Limb (tissue), 2 donors: ENCODE data around the gene SMAD3.

Experiments used
- DNase-seq, 2 donors: peaks; one replicate each; pipeline ENCODE4 v3.0.0-alpha.2; 2016; ENCODE audit errors: extremely low spot score in 2 of 2

The SMAD3 gene

DNA sequence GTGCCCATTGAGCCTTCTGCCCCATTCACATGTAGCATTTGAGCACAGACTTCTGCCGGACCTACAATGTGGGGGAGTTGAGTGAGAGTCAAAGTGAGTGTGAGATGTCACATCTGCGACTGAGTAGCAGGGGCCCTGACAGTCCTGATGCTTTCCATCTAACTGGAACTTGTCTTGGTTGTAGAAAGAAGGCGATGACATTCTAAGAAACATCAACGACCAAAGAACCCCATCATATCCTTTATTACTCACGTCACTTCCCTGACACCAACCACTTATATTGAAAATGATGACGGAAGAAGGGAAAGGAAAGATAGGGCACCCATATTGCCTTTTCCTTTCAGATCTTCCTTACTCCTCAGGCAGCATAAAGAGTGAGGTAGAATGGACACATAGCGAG lies 30.5 kb downstream of the SMAD3 start:
- DNase-seq: no peak

DNA sequence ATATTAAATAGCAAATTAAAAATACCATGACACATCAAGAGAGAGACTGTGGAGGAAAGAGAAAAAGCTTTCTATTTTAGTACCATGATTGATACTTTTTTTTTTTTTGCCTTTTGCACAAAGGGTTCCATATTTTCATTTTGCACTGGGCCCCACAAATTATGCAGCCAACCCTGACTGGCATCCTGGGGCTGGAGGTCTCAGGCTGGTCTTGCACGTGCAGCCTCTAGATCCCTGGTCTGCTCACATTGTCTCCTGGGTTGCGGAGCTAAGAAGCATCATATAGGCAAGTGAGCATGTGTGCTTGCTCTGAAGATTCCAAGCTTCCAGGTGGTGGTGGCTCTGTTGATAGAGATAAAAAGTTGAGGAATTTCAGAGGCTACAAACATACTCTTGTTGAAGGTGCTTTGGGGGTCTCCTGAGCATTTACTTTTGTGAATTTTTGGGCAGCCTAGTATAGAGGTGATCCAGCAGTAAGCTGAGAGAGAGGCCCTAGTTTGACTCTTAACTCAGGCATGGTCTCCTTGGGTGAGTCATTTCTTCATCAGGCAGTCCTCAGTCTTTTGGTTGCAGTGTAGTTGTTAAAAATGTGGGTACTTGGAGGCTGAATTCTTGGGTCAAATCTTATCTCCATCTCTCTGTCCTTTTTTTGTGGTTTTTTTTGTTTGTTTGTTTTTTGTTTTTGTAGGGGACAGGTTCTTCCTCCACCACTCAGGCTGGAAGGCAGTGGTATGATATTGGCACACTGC lies 31.3 kb downstream of the SMAD3 start:
- DNase-seq: no peak

DNA sequence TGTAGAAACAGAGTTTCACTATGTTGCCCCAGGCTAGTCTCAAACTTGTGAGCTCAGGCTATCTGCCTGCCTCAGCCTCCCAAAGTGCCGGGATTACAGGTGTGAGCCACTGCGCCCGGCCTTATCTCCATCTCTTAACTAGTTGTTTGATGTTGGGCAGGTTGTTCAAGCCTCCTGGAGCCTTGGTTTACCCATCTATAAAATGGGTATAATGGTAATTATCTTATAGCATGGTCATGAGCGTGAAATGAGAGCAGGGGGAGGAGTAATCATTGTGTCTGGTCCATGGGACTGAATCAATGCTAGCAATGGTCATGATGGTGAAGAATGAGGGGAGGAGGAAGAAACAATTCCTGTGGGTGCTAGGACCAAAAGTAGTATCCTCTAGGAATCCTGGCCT lies 32.0 kb downstream of the SMAD3 start:
- DNase-seq: no peak

DNA sequence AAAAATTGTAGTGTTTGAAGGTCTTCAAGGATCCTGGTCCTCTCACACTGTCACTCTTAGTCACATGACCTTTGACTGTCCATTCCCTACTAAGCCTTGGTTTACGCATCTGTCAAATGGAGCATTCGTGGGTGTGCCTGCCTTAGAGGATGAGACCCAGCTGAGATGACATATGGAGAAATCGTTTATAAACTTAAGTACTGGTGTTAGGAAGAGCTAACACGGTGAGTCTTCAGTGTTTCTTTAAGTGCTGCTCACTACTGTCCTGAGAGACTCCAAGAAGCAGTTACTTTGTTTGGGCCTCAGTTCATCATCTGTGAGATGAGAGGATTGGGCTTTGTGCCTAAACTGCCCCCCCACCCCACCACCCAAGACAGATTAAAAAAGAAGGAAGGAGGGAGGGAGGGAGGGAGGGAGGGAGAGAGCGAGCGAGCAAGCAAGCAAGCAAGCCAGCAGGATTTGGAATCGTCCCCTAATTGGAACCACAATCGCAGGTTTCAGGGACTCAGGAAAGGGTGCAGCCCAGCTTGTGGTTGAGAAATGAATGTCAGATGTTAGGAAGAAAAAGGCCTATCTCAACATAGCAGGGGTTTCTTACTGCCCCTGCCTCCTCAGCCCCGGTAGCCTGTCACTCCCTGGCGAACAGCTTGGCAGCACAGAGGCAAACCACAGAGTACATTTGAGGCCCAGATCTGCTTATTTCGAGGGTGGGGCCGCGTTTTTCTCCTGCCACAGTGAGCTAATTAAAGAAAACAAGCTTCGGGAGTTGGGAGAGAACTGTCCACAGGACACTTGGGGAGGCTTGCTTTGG lies 32.7 kb downstream of the SMAD3 start:
- DNase-seq: peak in 1 of 2 donors; percentile 66

DNA sequence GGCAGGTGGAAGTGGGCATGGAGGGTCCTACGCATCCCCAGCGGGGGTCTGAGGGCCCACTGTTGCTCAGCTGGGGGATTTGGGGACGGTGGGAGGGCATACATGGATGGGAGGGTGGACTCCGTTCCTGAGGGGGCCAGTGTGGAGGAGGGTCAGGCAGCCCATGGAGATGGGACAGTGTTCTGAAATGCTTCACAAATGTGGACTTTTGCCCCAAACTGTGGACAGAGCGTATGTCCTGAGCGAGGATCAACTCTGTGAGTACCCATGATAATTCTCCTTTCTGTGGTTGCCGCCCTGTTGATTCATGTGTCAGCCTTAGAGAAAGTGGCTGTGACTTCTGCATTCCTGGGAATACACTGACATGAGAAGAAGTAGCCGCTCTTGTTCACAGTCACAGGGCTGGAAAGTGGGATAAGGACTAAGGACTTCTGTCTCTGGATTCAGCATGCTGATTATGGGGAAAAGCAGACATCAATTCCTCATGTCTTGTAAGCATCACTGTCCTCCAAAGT lies 33.4 kb downstream of the SMAD3 start:
- DNase-seq: no peak

DNA sequence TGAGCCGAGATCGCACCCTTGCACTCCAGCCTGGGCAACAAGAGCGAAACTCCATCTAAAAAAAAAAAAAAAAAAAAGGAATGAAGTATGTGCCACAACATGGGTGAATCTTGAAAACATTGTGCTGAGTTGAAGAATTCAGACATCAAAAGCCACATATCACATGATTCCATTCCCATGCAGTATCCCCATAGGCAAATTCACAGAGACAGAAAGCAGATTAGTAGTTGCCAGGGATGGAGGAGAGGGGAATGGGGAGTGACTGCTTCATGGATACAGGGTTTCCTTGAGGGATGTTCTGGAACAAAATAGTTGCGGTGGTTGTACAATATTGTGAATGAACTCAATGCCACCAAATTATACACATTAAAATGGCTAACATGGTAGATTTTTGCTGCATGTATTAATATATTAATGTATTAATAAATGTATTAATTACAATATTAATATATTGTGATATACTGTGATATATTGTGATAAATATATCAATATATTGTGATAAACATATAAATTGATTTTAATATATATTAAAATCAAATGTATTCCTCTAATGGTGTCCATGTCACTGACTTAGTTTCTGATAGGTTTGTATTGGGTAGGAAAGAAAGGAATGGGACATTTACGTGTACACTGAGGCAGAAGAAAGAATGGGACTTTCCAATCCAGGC lies 34.9 kb downstream of the SMAD3 start:
- no peak for DNase-seq

DNA sequence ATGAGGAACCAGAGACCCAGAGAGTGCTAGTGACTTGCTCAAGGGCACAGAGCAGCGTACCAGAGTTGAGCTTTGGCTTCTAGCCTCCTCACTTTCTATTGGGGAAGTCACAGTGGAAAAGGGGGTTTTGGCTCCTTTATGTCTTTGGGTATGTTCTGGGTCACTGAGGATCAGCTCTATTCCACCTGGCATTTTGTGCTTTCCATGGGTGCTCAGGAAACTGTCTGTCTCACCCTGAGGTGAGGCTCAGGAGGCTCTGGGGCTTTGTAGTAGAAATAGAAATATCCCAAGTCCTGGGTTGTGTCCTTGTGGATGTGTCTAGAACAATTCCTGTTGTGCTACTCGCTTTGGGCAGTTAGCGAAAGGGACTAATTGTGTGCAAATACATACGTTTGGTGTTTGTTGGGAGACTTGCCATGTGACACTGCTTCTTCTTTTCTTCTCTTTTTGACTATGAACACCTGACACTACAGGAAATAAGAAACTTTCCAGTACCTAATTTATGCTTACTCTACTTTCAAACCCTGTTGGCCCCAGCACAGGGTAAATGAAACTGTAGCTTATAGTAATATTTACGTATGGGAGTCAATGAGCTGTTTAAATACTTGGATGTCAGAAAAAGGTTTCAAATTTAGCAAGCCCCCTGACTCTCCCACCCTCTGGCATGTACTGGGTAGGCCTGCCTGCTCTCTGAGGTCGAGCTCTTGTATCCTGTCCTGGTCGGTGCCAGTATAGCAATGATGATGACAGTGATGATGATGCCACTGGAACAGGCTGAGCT lies 35.6 kb downstream of the SMAD3 start:
- DNase-seq: no peak

DNA sequence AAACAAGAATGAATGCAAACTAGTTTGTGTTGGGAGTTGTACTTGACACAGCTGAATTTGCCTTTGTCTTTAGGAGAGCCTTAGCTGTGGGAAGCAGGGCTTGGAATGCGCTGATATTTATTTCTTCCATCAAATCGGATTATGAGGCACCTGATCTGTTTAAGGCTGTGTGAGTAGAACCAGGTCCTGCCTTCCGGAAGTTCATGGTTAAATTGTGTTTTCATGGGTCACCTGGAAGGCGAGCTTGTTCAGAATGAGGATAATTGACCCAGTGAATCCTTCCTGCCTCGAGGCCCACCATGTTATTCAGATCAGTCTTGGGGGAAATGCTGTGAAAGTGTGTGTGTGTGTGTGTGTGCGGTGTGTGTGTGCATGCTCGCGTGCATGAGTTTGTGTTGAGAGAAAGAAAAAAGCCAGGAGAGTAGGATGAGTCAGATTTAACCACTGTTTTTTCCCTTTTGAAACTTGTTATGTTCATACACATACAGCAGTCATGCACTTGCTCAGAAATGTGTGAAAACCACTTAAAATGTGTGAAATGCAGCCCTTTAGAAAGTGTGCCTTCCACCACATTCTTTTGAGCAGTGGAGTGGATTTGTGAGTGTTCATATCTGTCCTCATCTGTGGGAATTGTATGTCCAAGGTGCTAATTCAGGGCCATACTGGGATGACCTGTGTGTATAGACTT lies 36.7 kb downstream of the SMAD3 start:
- DNase-seq: no peak

DNA sequence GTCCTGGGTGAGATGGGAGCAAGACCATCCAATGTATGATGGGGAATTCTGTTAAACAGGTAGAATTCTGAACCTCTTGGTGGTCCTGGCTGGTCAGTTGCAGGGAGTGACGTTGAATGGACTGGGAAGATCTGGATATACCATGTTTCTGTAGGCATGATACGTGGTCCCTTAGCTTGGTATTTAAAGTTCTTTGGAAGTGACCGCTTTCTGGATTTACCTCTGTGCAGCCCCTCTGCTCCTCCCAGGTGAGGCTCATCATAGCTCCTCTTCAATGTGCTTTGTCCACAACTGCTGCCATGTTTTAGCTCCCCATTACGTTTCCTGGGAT lies 37.2 kb downstream of the SMAD3 start:
- DNase-seq: no peak

DNA sequence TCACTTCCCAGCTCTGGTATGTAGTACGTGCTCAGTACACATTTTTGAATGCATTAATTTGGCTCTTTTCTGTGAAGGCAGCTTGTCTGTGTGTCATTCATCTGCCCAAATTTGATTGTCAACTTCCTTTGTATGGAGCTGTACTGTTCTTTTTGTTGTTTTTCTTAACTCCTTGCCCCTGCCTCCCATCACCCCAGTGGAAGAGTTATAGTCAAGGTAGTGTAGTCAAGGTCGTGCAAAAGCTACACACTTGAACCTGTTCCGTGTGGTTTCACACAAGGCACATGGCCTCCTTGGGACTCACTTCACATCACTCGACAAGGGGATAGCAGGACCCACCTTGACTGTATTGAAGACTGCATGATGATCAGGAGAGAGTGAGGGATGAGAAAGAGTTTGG lies 37.6 kb downstream of the SMAD3 start:
- no peak for DNase-seq

DNA sequence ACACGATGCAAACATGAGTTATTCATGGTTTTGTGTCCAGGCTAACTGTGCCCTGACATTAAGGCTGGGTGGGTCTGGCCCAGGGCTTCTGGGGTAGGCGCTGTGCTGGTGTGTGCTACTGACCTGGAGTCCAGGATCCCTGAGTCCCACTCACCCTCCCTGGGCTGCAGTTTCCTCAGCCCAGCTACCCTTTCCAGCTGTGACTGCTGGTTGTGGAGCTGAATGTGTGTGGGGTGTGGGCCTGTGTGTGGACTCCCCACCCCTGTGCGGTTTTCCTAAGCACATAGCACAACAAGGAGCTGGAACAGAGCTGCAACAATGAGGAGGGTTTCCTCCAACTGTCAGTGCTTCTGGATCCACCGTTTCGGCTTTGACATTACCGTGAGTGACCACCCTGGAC lies 38.0 kb downstream of the SMAD3 start:
- DNase-seq: no peak

DNA sequence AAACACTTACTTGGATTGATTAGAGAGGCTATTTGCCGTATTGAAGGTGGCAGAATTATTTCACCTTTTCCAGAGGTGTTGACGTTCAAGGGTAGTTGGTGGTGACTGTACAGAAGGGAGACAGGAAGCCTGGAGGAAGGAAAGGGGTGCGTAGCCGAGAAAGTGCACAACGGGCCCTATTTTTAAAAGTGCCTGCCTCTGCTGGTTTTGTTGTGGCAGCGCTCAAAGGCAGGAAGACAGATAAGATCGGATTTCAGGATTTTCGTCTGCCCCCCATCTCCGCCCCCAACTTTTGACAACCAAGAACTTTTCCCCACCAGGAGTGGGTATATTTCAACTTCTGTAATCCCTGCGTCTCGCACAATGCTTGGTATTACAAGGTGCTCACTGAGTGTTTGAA lies 38.5 kb downstream of the SMAD3 start:
- DNase-seq: no peak

DNA sequence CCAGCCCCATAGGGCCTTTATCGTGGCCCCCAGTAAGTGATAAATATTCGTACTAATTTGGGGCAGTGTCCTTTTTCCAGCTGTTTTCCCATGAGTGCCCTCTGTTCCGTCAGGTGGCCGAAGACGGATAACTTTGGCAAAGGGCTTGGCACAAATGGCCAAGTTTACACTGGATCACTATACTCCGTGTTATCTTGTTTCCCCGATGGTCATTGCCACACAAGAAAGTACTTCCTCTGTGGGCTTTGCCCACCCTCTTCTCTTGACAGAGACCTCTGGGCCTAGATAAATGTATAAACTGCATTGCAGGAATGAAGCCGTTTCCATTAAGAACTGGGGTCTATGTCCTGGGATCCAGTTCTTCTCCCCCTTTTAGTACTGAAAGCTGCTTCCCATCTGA lies 39.1 kb downstream of the SMAD3 start:
- DNase-seq: no peak

DNA sequence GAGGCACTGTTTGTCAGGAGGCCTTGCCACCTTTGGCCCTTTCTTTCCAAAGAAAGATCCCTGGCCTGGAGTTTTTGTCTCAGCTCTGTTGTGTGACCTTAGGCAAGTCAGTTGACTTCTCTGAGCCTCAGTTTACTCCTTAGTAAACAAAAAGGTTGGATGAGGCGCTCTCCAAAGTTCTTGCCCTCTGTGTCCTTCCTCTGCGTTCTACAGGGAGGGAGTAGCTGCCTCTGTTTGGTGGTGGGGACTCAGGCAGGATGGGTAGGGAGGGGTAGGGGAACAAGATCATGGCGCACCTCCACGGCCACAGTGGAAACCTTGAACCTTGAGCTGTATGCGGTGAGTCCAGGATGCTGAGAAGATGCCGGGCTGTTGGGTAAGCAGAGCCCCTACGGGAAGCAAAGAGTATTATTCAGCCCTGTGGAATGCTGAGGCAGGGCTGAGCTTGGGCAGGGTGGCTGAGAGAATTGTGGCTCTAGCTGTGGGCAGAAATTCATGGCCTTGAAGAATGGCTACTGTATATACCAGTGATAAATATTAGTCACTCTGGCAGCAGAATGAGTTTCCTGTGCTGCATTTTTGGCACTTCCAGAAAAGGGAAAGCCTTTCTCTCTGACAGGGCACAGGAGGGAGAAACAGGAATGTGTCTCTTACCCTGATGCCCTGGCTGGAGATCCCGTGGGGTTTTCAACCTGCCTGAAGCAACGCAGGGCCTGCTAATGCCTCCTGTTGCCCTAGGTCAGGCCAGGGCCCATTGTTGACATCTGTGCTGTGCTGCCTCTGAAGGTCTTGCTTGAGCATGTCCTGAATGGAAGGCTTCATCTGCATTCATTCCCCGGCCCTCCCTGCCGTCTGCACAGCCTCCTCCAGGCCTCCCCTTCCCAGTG lies 39.9 kb downstream of the SMAD3 start:
- no peak for DNase-seq

DNA sequence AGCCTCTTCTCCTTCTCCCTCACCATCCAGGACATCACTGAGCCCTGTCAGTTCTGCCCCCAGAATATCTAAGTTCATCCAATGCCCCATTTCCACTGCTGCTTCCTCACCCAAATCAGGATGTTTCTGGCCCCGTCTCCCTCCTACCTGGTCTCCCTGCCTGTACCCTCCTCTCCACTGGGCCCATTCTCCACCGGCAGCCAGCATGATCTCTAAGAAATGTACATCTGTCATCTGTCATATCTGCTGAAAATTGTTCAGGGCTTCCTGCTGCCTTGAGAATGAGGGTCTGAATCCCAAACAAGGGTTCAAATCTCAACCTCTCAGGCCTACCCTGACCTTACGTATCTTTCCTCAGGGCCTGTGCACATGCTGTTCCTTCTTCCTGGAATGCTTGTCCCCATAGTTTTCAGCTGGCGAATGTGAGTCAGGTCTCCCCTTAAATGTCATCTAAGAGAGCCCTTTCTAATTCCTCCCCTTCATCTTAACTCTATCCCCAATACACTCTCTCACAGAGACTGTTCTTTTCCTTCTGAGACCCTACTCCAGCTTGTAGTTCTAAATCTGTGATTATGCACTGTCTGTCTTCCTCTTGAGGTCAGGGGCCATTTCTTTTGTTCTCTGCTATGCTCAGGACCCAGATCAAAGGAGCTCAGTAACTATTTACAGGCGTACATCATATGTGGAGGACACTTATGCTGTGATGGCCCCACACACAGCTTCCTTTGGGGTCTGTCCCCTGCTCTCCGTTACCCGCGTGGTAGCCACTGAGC lies 40.8 kb downstream of the SMAD3 start:
- no peak for DNase-seq

DNA sequence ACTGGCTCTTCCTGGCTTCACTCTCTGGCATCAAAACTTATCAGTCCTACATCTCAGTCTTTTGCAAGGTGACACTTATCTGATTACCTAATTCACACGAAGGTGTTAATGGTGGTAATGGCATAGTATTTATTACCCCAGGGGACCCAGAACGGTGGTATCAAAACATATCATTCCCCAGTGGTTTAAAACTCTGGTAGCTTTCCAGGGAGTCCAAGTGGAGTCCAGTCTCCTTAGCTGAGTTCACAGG lies 41.3 kb downstream of the SMAD3 start:
- DNase-seq: no peak

DNA sequence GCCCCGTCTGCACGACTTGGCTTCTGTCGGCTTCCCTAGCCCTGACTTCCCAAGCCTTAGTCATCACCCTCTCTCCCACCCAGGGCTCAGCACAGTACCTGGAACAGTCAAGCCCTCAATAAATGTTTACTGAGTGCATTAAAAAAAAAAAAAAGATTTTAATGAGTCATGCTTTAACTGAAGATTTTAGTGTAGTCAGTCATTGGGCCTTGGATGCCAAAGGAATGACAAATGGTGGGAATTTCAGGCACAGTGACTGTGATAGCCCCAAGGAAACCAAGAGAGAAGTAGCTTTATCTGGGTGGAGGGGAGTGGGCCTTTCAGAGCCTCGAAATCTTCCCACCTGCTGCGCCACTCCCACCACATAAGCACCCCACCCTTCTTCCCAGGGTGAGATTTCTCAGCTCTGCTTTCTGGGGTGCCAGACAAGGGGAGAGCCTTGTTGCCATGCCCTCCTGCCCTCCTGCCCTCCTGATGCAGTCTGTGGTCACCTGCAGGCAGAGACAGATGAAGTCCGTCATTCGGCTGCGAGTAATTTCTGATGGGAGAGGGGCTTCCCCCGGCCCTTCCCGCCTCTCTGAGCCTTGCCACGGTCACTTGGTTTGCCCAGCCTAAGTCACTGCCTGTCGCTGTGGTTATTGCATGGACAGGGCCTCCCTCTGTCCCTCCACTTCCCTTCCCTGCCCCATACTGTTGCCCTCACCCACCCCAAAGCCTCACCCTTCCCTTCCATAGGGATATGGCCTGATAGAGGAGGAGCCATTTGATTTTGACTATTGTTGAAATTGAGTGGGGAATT lies 41.8 kb downstream of the SMAD3 start:
- no peak for DNase-seq

DNA sequence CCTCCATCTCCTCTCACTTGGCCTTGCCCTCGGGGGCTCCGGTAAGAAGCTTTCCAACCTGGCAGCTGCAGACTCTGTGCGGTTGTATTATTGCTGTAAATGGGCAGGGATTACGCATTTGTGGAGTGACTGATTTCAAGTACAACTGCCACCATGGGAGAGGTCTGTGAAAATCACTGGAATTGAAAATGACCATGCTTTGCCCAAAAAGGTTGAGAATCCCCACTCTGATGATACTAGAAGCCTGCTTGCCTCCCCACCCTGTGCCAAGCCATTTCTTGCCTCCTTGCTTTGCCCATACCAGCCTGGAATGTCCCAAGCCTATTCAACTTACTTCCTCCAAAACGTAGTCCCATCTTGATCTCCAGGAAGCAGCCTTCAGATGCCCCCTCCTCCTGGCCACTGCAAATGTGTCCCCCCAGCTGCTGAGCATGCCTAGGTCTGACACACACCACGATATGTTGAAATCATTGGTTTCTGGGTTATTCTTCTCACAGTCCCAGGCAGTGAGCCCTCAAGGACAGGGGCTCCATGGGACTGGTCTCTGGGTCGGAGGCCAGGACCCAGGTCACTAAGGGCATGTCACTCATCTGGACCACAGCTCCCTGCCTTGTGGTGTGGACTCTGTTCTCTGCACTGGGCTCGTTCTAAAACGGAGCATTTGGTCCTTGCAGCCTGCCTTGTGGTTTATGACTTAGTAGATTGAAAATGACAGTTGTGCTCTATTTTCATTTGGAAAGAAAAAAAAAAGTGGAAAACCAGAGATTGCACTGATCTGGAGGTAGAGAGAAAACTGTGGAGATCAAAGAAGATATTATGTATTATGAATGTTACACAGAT lies 42.9 kb downstream of the SMAD3 start:
- no peak for DNase-seq
